B cell (primary cell): ENCODE data around the gene PLXNA3.

Source experiments
- EZH2 ChIP-seq: IDR thresholded peaks from 2 replicates; pipeline ENCODE4 v1.6.1; 2012; ENCODE audit warnings: borderline replicate concordance, low read depth, mild to moderate bottlenecking, moderate library complexity, low read length; ENCODE audit not compliant: insufficient read depth, poor library complexity, severe bottlenecking
- TF ChIP-seq, protein P1 (sequence below): fragments of 200-600 bp; IDR thresholded peaks from one replicate; pipeline ENCODE4 v1.8.0; 2022; ENCODE audit warnings: antibody characterized with exemption, mild to moderate bottlenecking

GRCh38 chrX:154525606-154526490 lies 67.8 kb downstream of the PLXNA3 start:
- TF ChIP-seq, protein P1, sequence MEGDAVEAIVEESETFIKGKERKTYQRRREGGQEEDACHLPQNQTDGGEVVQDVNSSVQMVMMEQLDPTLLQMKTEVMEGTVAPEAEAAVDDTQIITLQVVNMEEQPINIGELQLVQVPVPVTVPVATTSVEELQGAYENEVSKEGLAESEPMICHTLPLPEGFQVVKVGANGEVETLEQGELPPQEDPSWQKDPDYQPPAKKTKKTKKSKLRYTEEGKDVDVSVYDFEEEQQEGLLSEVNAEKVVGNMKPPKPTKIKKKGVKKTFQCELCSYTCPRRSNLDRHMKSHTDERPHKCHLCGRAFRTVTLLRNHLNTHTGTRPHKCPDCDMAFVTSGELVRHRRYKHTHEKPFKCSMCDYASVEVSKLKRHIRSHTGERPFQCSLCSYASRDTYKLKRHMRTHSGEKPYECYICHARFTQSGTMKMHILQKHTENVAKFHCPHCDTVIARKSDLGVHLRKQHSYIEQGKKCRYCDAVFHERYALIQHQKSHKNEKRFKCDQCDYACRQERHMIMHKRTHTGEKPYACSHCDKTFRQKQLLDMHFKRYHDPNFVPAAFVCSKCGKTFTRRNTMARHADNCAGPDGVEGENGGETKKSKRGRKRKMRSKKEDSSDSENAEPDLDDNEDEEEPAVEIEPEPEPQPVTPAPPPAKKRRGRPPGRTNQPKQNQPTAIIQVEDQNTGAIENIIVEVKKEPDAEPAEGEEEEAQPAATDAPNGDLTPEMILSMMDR = no peak
- TF ChIP-seq EZH2 = no peak
